HEK293 (cell line): ENCODE measurements around the gene B4GALT6.

ENCODE experiments used
- CTCF ChIA-PET: fragments of 350-600 bp; formaldehyde crosslinking; extraction: SDS; loops from one replicate; lab custom pipeline; 2021; ENCODE audit warnings: antibody characterized with exemption; lab: Yijun Ruan, JAX
- POLR2A ChIA-PET: fragments of 300-600 bp; formaldehyde crosslinking; extraction: SDS; loops from one replicate; lab custom pipeline; 2020; ENCODE audit warnings: antibody characterized with exemption, inconsistent platforms; lab: Yijun Ruan, JAX
- H3K27ac ChIP-seq: fragments of 200-500 bp; sonication (Bioruptor generic); 2 replicates; pipeline ENCODE4 v1.5.1; 2014; ENCODE audit warnings: low read depth, low read length, control low read depth, inconsistent platforms; ENCODE audit errors: extremely low read depth
- H3K36me3 ChIP-seq, 2 experiments: fragments of 200-500 bp in 1 of 2; sonication (Bioruptor generic) in 1 of 2; 1 replicate in 1 of 2; 2 replicates in 1 of 2; pipeline ENCODE4 v1.5.1; 2014 to 2017; ENCODE audit warnings: inconsistent platforms in 2 of 2, low read length in 2 of 2; ENCODE audit not compliant: control insufficient read depth in 2 of 2, insufficient read depth in 1 of 2
- H3K4me1 ChIP-seq: fragments of 200-500 bp; sonication (Bioruptor generic); 2 replicates; pipeline ENCODE4 v1.5.1; 2014; ENCODE audit warnings: mild to moderate bottlenecking, low read length, inconsistent platforms; ENCODE audit not compliant: control insufficient read depth, insufficient read depth
- H3K4me3 ChIP-seq: 2 replicates; pipeline ENCODE4 v1.5.1; 2011; ENCODE audit warnings: low read depth, mild to moderate bottlenecking, control low read depth, low read length, moderate library complexity
- H3K9me3 ChIP-seq: fragments of 200-500 bp; sonication (Bioruptor generic); 2 replicates; pipeline ENCODE4 v1.5.1; 2014; ENCODE audit warnings: low read depth, low read length, inconsistent platforms; ENCODE audit not compliant: control insufficient read depth, insufficient read depth
- BCL11A ChIP-seq: fragments of 450-650 bp; formaldehyde crosslinking; IDR thresholded peaks from 2 replicates; pipeline ENCODE4 v1.5.1; 2016; ENCODE audit warnings: low read depth, missing biosample characterization, missing genetic modification characterization
- HOXC10 ChIP-seq: sonication (generic); formaldehyde crosslinking; IDR thresholded peaks from 2 replicates; pipeline ENCODE4 v1.8.1; 2023; ENCODE audit warnings: mild to moderate bottlenecking, missing genetic modification reagents
- IKZF3 ChIP-seq: fragments of 450-650 bp; IDR thresholded peaks from 2 replicates; pipeline ENCODE4 v1.5.0; 2018; ENCODE audit warnings: missing biosample characterization, mild to moderate bottlenecking, missing genetic modification characterization, moderate library complexity
- KLF1 ChIP-seq: fragments of 450-650 bp; formaldehyde crosslinking; IDR thresholded peaks from 2 replicates; pipeline ENCODE4 v1.5.1; 2016; ENCODE audit warnings: missing biosample characterization, missing genetic modification characterization
- KLF10 ChIP-seq: fragments of 450-650 bp; IDR thresholded peaks from 2 replicates; pipeline ENCODE4 v1.5.1; 2018; ENCODE audit warnings: missing biosample characterization, mild to moderate bottlenecking, missing genetic modification characterization
- SCRT1 ChIP-seq: fragments of 450-650 bp; formaldehyde crosslinking; IDR thresholded peaks from 2 replicates; pipeline ENCODE4 v1.5.1; 2016; ENCODE audit warnings: missing biosample characterization, missing genetic modification characterization, borderline replicate concordance
- SP7 ChIP-seq: fragments of 450-650 bp; formaldehyde crosslinking; IDR thresholded peaks from 2 replicates; pipeline ENCODE4 v1.5.1; 2016; ENCODE audit warnings: missing biosample characterization, missing genetic modification characterization
- ZBTB17 ChIP-seq: fragments of 450-650 bp; formaldehyde crosslinking; IDR thresholded peaks from 2 replicates; pipeline ENCODE4 v1.5.1; 2016; ENCODE audit warnings: missing biosample characterization, missing genetic modification characterization
- ZNF112 ChIP-seq: fragments of 450-650 bp; formaldehyde crosslinking; IDR thresholded peaks from 2 replicates; pipeline ENCODE4 v1.5.0; 2017; ENCODE audit warnings: missing biosample characterization, missing genetic modification characterization
- ZNF169 ChIP-seq: fragments of 450-650 bp; formaldehyde crosslinking; IDR thresholded peaks from 2 replicates; pipeline ENCODE4 v1.5.1; 2016; ENCODE audit warnings: missing biosample characterization, missing genetic modification characterization
- ZNF2 ChIP-seq: fragments of 450-650 bp; formaldehyde crosslinking; IDR thresholded peaks from 2 replicates; pipeline ENCODE4 v1.5.1; 2016; ENCODE audit warnings: missing biosample characterization, missing genetic modification characterization
- ZNF211 ChIP-seq: fragments of 450-650 bp; formaldehyde crosslinking; IDR thresholded peaks from 2 replicates; pipeline ENCODE4 v1.5.1; 2016; ENCODE audit warnings: low read depth, missing biosample characterization, missing genetic modification characterization
- ZNF26 ChIP-seq: fragments of 450-650 bp; formaldehyde crosslinking; IDR thresholded peaks from 2 replicates; pipeline ENCODE4 v1.5.1; 2016; ENCODE audit warnings: missing biosample characterization, missing genetic modification characterization
- ZNF341 ChIP-seq: fragments of 450-650 bp; formaldehyde crosslinking; IDR thresholded peaks from 2 replicates; pipeline ENCODE4; 2016; ENCODE audit warnings: low read depth, missing biosample characterization, missing genetic modification characterization
- ZNF354C ChIP-seq: fragments of 450-650 bp; formaldehyde crosslinking; IDR thresholded peaks from 2 replicates; pipeline ENCODE4 v1.5.1; 2016; ENCODE audit warnings: missing biosample characterization, missing genetic modification characterization, low read depth, borderline replicate concordance
- ZNF404 ChIP-seq: fragments of 450-650 bp; formaldehyde crosslinking; IDR thresholded peaks from 2 replicates; pipeline ENCODE4 v1.5.1; 2017; ENCODE audit warnings: missing biosample characterization, missing genetic modification characterization
- ZNF416 ChIP-seq: fragments of 450-650 bp; formaldehyde crosslinking; IDR thresholded peaks from 2 replicates; pipeline ENCODE4 v1.5.1; 2016; ENCODE audit warnings: missing biosample characterization, missing genetic modification characterization
- ZNF433 ChIP-seq: fragments of 450-650 bp; formaldehyde crosslinking; IDR thresholded peaks from 2 replicates; pipeline ENCODE4 v1.5.1; 2016; ENCODE audit warnings: missing biosample characterization, missing genetic modification characterization, low read depth
- ZNF473 ChIP-seq: fragments of 450-650 bp; formaldehyde crosslinking; IDR thresholded peaks from 2 replicates; pipeline ENCODE4 v1.5.1; 2017; ENCODE audit warnings: missing biosample characterization, missing genetic modification characterization
- ZNF514 ChIP-seq: fragments of 450-650 bp; formaldehyde crosslinking; IDR thresholded peaks from 2 replicates; pipeline ENCODE4 v1.5.1; 2016; ENCODE audit warnings: missing biosample characterization, missing genetic modification characterization
- ZNF518A ChIP-seq: fragments of 450-650 bp; formaldehyde crosslinking; conservative IDR thresholded peaks from 2 replicates; pipeline ENCODE4 v1.5.1; 2016; ENCODE audit warnings: low read depth, missing biosample characterization, missing genetic modification characterization
- ZNF530 ChIP-seq: fragments of 450-650 bp; formaldehyde crosslinking; IDR thresholded peaks from 2 replicates; pipeline ENCODE4 v1.5.1; 2016; ENCODE audit warnings: low read depth, missing biosample characterization, missing genetic modification characterization
- ZNF596 ChIP-seq: fragments of 450-650 bp; IDR thresholded peaks from 2 replicates; pipeline ENCODE4 v1.5.0; 2018; ENCODE audit warnings: missing biosample characterization, mild to moderate bottlenecking, missing genetic modification characterization, moderate library complexity
- ZNF658 ChIP-seq: fragments of 450-650 bp; formaldehyde crosslinking; IDR thresholded peaks from 2 replicates; pipeline ENCODE4; 2016; ENCODE audit warnings: missing biosample characterization, missing genetic modification characterization
- ZNF664 ChIP-seq: fragments of 450-650 bp; formaldehyde crosslinking; IDR thresholded peaks from 2 replicates; pipeline ENCODE4 v1.5.1; 2016; ENCODE audit warnings: missing biosample characterization, missing genetic modification characterization
- ZNF76 ChIP-seq: fragments of 450-650 bp; formaldehyde crosslinking; IDR thresholded peaks from 2 replicates; pipeline ENCODE4; 2016; ENCODE audit warnings: low read depth, missing biosample characterization, missing genetic modification characterization, borderline replicate concordance
- ZSCAN4 ChIP-seq: fragments of 450-650 bp; formaldehyde crosslinking; IDR thresholded peaks from 2 replicates; pipeline ENCODE4 v1.5.1; 2017; ENCODE audit warnings: missing biosample characterization, missing genetic modification characterization

Gene B4GALT6

GRCh38 chr18:31626409-31626808 lies 58.0 kb downstream of the B4GALT6 start:
- CTCF ChIA-PET, result no interaction called here
- POLR2A ChIA-PET, result no interaction called here

GRCh38 chr18:31624892-31625640 lies 59.3 kb downstream of the B4GALT6 start:
- TF ChIP-seq ZNF169 (tag by site-specific recombination) (no peak), ZNF514 (tag by site-specific recombination) (no peak), ZBTB17 (tag by site-specific recombination) (no peak), ZNF433 (tag by site-specific recombination) (no peak), ZNF473 (tag by site-specific recombination) (no peak), ZNF341 (tag by site-specific recombination) (no peak), ZNF664 (tag by site-specific recombination) (no peak), ZNF76 (tag by site-specific recombination) (no peak), ZSCAN4 (tag by site-specific recombination) (no peak), ZNF2 (tag by site-specific recombination) (no peak), ZNF416 (tag by site-specific recombination) (no peak), ZNF530 (tag by site-specific recombination) (no peak), ZNF518A (no peak), HOXC10 (CRISPR knock-in tag) (no peak), ZNF404 (tag by site-specific recombination) (no peak)
- H3K4me1 ChIP-seq, result no peaks in the 10 kb centered on the region
- no peak overlapping the region for H3K27ac ChIP-seq
- ChIA-PET POLR2A (no interaction called here), CTCF (interaction anchor here (0.6 to 1.0 kb wide), 4 partner anchors 9 to 59 kb away, joined by 3 to 4 read pairs (median 3); no protein-coding TSS in a partner anchor)
- H3K9me3 ChIP-seq, result no peaks in the 10 kb centered on the region
- peaks cover 0 to 25% of the 10 kb centered on the region in 2 experiments; a peak in 1 of 3 replicates for H3K36me3 ChIP-seq
- H3K4me3 ChIP-seq, result no peak overlapping the region

More at GRCh38 chr18:31626409-31626808, 58.0 kb downstream of the B4GALT6 start:
- Histone ChIP-seq H3K9me3 (no peaks in the 10 kb centered on the region), H3K4me3 (no peak overlapping the region), H3K36me3 (peaks cover 3 to 32% of the 10 kb centered on the region in 2 experiments; a peak in 1 of 3 replicates), H3K27ac (no peak overlapping the region), H3K4me1 (no peaks in the 10 kb centered on the region)
- TF ChIP-seq ZNF530 (tag by site-specific recombination), result no peak
- TF ChIP-seq ZSCAN4 (tag by site-specific recombination), result no peak
- no peak for TF ChIP-seq ZNF26
- no peak for TF ChIP-seq SP7 (tag by site-specific recombination)
- no peak for TF ChIP-seq SCRT1 (tag by site-specific recombination)
- TF ChIP-seq ZNF112 (tag by site-specific recombination), result no peak
- no peak for TF ChIP-seq ZNF658 (tag by site-specific recombination)
- TF ChIP-seq KLF10 (tag by site-specific recombination), result no peak
- TF ChIP-seq BCL11A (tag by site-specific recombination), result no peak
- no peak for TF ChIP-seq KLF1
- no peak for TF ChIP-seq ZNF211
- no peak for TF ChIP-seq ZNF596 (tag by site-specific recombination)
- no peak for TF ChIP-seq ZNF433 (tag by site-specific recombination)
- no peak for TF ChIP-seq ZNF354C (tag by site-specific recombination)
- no peak for TF ChIP-seq IKZF3 (tag by site-specific recombination)
